VCaP (cell line): ENCODE results near the gene TTC28.

Experiments used
- H3K27ac ChIP-seq: fragments of 450-650 bp; 2 replicates; pipeline ENCODE4 v1.5.1; 2017
- CTCF ChIP-seq: fragments of 450-650 bp; conservative IDR thresholded peaks from 2 replicates; pipeline ENCODE4 v1.5.1; 2017; ENCODE audit warnings: mild to moderate bottlenecking, moderate library complexity

Gene TTC28

GRCh38 chr22:27998511-27999410 lies 680.9 kb downstream of the TTC28 start:
- no peak for TF ChIP-seq CTCF
- no peak overlapping the region for H3K27ac ChIP-seq

GRCh38 chr22:27997538-27997937 lies 682.1 kb downstream of the TTC28 start:
- TF ChIP-seq CTCF: no peak
- no peak overlapping the region for H3K27ac ChIP-seq

- H3K27ac ChIP-seq: peak overlapping the region; percentile 23; the same call in 1 of the 2 replicates
- no peak for TF ChIP-seq CTCF
Measured at GRCh38 chr22:27996981-27997380, 682.7 kb downstream of the TTC28 start.

GRCh38 chr22:27996529-27996925 lies 683.1 kb downstream of the TTC28 start:
- H3K27ac ChIP-seq: peak overlapping the region; percentile 23; the same call in 1 of the 2 replicates
- TF ChIP-seq CTCF: no peak

GRCh38 chr22:27995801-27996528 lies 683.7 kb downstream of the TTC28 start:
- no peak for TF ChIP-seq CTCF
- H3K27ac ChIP-seq: no peak overlapping the region; the same call in 1 of the 2 replicates

GRCh38 chr22:27994481-27995331 lies 684.9 kb downstream of the TTC28 start:
- no peak overlapping the region for H3K27ac ChIP-seq
- no peak for TF ChIP-seq CTCF
